NCI-H446 (cell line): ENCODE measurements around the gene TECPR2.

Source experiments
- DNase-seq, 2 experiments: peaks; one replicate each; lab custom pipeline; 2025; lab: John Stamatoyannopoulos, UW

TECPR2 gene

GRCh38 chr14:102496331-102496691 is 133.6 kb downstream of the TECPR2 start:
- no peak for DNase-seq

- no peak for DNase-seq
These were observed 134.4 kb downstream of the TECPR2 start for GRCh38 chr14:102496958-102497744.

- DNase-seq = no peak
These were observed 135.4 kb downstream of the TECPR2 start for GRCh38 chr14:102497998-102498677.

- no peak for DNase-seq
These were observed 136.0 kb downstream of the TECPR2 start for GRCh38 chr14:102498678-102499265.

GRCh38 chr14:102499401-102500157 is 136.8 kb downstream of the TECPR2 start:
- DNase-seq = no peak

- no peak for DNase-seq
These were observed 137.5 kb downstream of the TECPR2 start for GRCh38 chr14:102500158-102500662.

GRCh38 chr14:102500713-102501112 is 138.0 kb downstream of the TECPR2 start:
- DNase-seq = no peak

- DNase-seq = no peak
These were observed 139.1 kb downstream of the TECPR2 start for GRCh38 chr14:102501751-102502315.

GRCh38 chr14:102502571-102502970 is 139.8 kb downstream of the TECPR2 start:
- no peak for DNase-seq

- no peak for DNase-seq
These were observed 141.0 kb downstream of the TECPR2 start for GRCh38 chr14:102503641-102504327.

- DNase-seq = no peak
These were observed 141.7 kb downstream of the TECPR2 start for GRCh38 chr14:102504328-102504999.

GRCh38 chr14:102505000-102505619 is 142.4 kb downstream of the TECPR2 start:
- no peak for DNase-seq

GRCh38 chr14:102505775-102506625 is 143.3 kb downstream of the TECPR2 start:
- no peak for DNase-seq

GRCh38 chr14:102506626-102506925 is 143.8 kb downstream of the TECPR2 start:
- DNase-seq = no peak

- DNase-seq = no peak
These were observed 144.5 kb downstream of the TECPR2 start for GRCh38 chr14:102507081-102507856.

- no peak for DNase-seq
These were observed 145.1 kb downstream of the TECPR2 start for GRCh38 chr14:102507857-102508312.

- DNase-seq = no peak
These were observed 145.7 kb downstream of the TECPR2 start for GRCh38 chr14:102508410-102508773.
